HepG2 (cell line): ENCODE data around the gene EGFR. TPM values are rescaled to one million over a fixed set of nuclear protein-coding genes. Genes with fewer than 3 reads are reported as not detected.

Experiments
- ATAC-seq: fragments of 200-7000 bp; cut with Tn5 transposase; 3 replicates; pipeline ENCODE4 v1.9.1; 2020; ENCODE audit warnings: mild to moderate bottlenecking, moderate library complexity
- BruUV-seq: library from RNA; stranded (reverse); fragments of 400-500 nt; replicated peaks from 2 replicates; lab custom pipeline; 2021; lab: Mats Ljungman, UMichigan
- CTCF ChIA-PET: fragments of 300-600 bp; formaldehyde crosslinking; extraction: SDS; loops from one replicate; lab custom pipeline; 2021; ENCODE audit warnings: low total read pairs, inconsistent platforms, low intra/inter-chr PET ratio; lab: Yijun Ruan, JAX
- POLR2A ChIA-PET: fragments of 350-600 bp; sonication (Branson Sonifier 250); formaldehyde crosslinking; loops from one replicate; lab custom pipeline; 2020; ENCODE audit warnings: antibody characterized with exemption, inconsistent platforms; lab: Yijun Ruan, JAX
- DNase-seq: peaks from one replicate; pipeline ENCODE4 v3.0.0-alpha.2; 2015; ENCODE audit warnings: low spot score
- FAIRE-seq: peaks from 3 replicates; lab custom pipeline; 2011; peaks lifted over from hg19 to GRCh38; lab: Jason Lieb, UNC
- H2AFZ ChIP-seq: one replicate; pipeline ENCODE4 v1.6.1; 2011; ENCODE audit warnings: low read length, inconsistent platforms
- H3K27ac ChIP-seq: fragments of 300-600 bp; 3 replicates; pipeline ENCODE4 v1.8.0; 2011; ENCODE audit warnings: mixed run types, mild to moderate bottlenecking, mixed read lengths, low read length, inconsistent platforms; ENCODE audit not compliant: insufficient read depth; ENCODE audit errors: extremely low read length
- H3K27me3 ChIP-seq, 2 experiments: fragments of 200-600 bp in 1 of 2; 2 replicates in 1 of 2; 3 replicates in 1 of 2; pipeline versions ENCODE4 v1.6.0 to v1.8.0; 2011; ENCODE audit warnings: low read length in 2 of 2, mild to moderate bottlenecking in 2 of 2, moderate library complexity in 2 of 2, inconsistent platforms in 1 of 2; ENCODE audit not compliant: insufficient read depth in 2 of 2, control insufficient read depth in 1 of 2
- H3K36me3 ChIP-seq, 2 experiments: fragments of 200-600 bp in 1 of 2; replicated peaks in 1 of 2; 2 replicates in 1 of 2; 3 replicates in 1 of 2; pipeline versions ENCODE4 v1.5.1 to v1.8.0; 2011; ENCODE audit warnings: low read length in 2 of 2, inconsistent platforms in 1 of 2; ENCODE audit not compliant: insufficient read depth in 2 of 2, control insufficient read depth in 1 of 2
- H3K4me1 ChIP-seq: 2 replicates; pipeline ENCODE4 v1.5.1; 2012; ENCODE audit warnings: low read length, inconsistent platforms; ENCODE audit not compliant: insufficient read depth
- H3K4me2 ChIP-seq: 2 replicates; pipeline ENCODE4 v1.6.0; 2011; ENCODE audit warnings: low read depth, low read length, inconsistent platforms
- H3K4me3 ChIP-seq, 3 experiments: fragments of 200-600 bp in 1 of 3; sonication (generic), shearing (Covaris generic) in 1 of 3; replicated peaks in 1 of 3; 2 replicates each; pipeline ENCODE4 v1.5.1; 2011 to 2016; ENCODE audit warnings: low read length in 3 of 3, inconsistent platforms in 2 of 3, low read depth in 2 of 3, mild to moderate bottlenecking in 2 of 3, control low read depth in 1 of 3, mixed read lengths in 1 of 3; ENCODE audit not compliant: insufficient read depth in 1 of 3
- H3K79me2 ChIP-seq: one replicate; pipeline ENCODE4 v1.6.1; 2011; ENCODE audit warnings: low read length, inconsistent platforms; ENCODE audit not compliant: insufficient read depth
- H3K9ac ChIP-seq: 2 replicates; pipeline ENCODE4 v1.6.0; 2011; ENCODE audit warnings: mild to moderate bottlenecking, low read depth, low read length, inconsistent platforms; ENCODE audit not compliant: insufficient read depth
- H3K9me3 ChIP-seq: 2 replicates; pipeline ENCODE4 v1.5.1; 2012; ENCODE audit warnings: mild to moderate bottlenecking, low read length
- H4K20me1 ChIP-seq: 2 replicates; pipeline ENCODE4 v1.6.0; 2011; ENCODE audit warnings: inconsistent platforms, mild to moderate bottlenecking, low read length, moderate library complexity; ENCODE audit not compliant: insufficient read depth
- FOXK1 ChIP-seq: sonication (generic); formaldehyde crosslinking; IDR thresholded peaks from 2 replicates; pipeline ENCODE4 v1.4.0; 2020; ENCODE audit warnings: low read depth, missing genetic modification reagents, borderline replicate concordance
- MYNN ChIP-seq: sonication (generic); formaldehyde crosslinking; IDR thresholded peaks from 2 replicates; pipeline ENCODE4 v1.4.0; 2020; ENCODE audit warnings: mild to moderate bottlenecking, low read depth, missing genetic modification reagents
- NFE2L2 ChIP-seq: fragments of 150-350 bp; IDR thresholded peaks from 2 replicates; pipeline ENCODE4 v1.6.1; 2014; ENCODE audit warnings: low read length
- TOPORS ChIP-seq: sonication (generic); formaldehyde crosslinking; IDR thresholded peaks from 2 replicates; pipeline ENCODE4 v1.8.0; 2023; ENCODE audit warnings: mild to moderate bottlenecking, missing genetic modification reagents
- ZBTB2 ChIP-seq: sonication (generic); formaldehyde crosslinking; IDR thresholded peaks from 2 replicates; pipeline ENCODE4 v1.8.0; 2022; ENCODE audit warnings: low read depth, missing genetic modification reagents
- ZNF670 ChIP-seq: sonication (generic); formaldehyde crosslinking; IDR thresholded peaks from 2 replicates; pipeline ENCODE4 v1.8.0; 2022; ENCODE audit warnings: mild to moderate bottlenecking, missing genetic modification reagents, borderline replicate concordance
- WGBS: methylation state at CpG from one replicate; pipeline ENCODE4 v1.1.6; 2017; ENCODE audit warnings: low lambda C conversion rate; 5-methylcytosine and 5-hydroxymethylcytosine counted together
- in situ Hi-C: cut with HindIII; loops from 2 replicates; pipeline ENCODE4 v1.10.0; 2017; ENCODE audit warnings: low pct_unique_long_range_greater_than_20kb; ENCODE audit not compliant: extremely low pct_ligation_motif_present
- intact Hi-C: fragments of 100-400 bp; cut with micrococcal nuclease; formaldehyde crosslinking; loops from one replicate; pipeline ENCODE4 v1.10.0; 2022; ENCODE audit not compliant: unreplicated experiment
- polyA plus RNA-seq, 8 experiments: library from polyadenylated mRNA; depleted of rRNA in 3 of 8; stranded (reverse) in 7 of 8; unstranded in 1 of 8; fragments of >200 nt; fragmentation: Illumina TruSeq in 4 of 8; extraction: Trizol in 4 of 8; gene quantifications; 2 replicates each; pipeline versions ENCODE4 v1.2.1 to v1.2.3, GENCODE V29; 2011 to 2016; ENCODE audit warnings: low read depth in 4 of 8, missing spikeins in 1 of 8, mixed read lengths in 1 of 8; ENCODE audit not compliant: insufficient read depth in 1 of 8
- total RNA-seq, 5 experiments: library from RNA; depleted of rRNA; stranded (reverse); fragments of >200 nt; fragmentation: Illumina TruSeq; extraction: Trizol; gene quantifications; 2 replicates each; pipeline ENCODE4 v1.2.3, GENCODE V29; 2016; ENCODE audit warnings: low read depth in 1 of 5
- TF ChIP-seq, protein P1 (sequence below): sonication (generic); formaldehyde crosslinking; IDR thresholded peaks from 2 replicates; pipeline ENCODE4 v1.5.0; 2020; ENCODE audit warnings: mild to moderate bottlenecking, missing genetic modification reagents

EGFR gene
- total and polyA plus RNA-seq, 2 of the 13 experiments (the other 11 are each of a cell fraction or from before 2014, with no cell fraction given): 7.0 to 10.0 TPM

DNA sequence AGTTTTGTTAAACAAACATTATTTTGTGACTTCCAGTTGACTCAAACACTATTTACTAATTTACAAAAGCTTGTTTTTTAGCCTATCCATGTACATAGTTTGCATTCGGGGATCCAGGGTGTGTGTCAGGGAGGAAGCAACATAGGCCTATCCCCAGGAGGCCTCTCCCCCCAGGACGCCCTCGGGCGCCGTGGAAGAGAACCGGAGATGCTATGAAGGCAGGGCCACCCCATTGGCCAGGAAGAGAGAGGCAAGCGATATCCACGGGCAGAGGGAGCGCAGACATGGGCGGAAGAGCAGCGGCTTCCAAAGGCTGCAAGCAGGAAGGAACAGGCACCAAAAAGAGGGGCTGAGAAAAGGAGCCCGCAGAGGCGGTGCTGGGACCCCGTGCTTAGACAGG is 38.3 kb upstream of the EGFR start (continued):
- TF ChIP-seq FOXK1 (CRISPR knock-in tag) (no peak), ZNF670 (CRISPR knock-in tag) (no peak), MYNN (no peak), NFE2L2 (no peak), ZBTB2 (CRISPR knock-in tag) (no peak)

- TF ChIP-seq, protein P1, sequence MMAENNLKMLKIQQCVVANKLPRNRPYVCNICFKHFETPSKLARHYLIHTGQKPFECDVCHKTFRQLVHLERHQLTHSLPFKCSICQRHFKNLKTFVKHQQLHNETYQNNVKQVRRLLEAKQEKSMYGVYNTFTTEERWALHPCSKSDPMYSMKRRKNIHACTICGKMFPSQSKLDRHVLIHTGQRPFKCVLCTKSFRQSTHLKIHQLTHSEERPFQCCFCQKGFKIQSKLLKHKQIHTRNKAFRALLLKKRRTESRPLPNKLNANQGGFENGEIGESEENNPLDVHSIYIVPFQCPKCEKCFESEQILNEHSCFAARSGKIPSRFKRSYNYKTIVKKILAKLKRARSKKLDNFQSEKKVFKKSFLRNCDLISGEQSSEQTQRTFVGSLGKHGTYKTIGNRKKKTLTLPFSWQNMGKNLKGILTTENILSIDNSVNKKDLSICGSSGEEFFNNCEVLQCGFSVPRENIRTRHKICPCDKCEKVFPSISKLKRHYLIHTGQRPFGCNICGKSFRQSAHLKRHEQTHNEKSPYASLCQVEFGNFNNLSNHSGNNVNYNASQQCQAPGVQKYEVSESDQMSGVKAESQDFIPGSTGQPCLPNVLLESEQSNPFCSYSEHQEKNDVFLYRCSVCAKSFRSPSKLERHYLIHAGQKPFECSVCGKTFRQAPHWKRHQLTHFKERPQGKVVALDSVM: no peak
- no peak for TF ChIP-seq TOPORS (CRISPR knock-in tag)
- intact Hi-C loops (no loop called here), in situ Hi-C loops (no loop called here)
- Histone ChIP-seq H3K4me3 (no peak overlapping the region), H3K36me3 (no peaks in the 10 kb centered on the region), H3K9me3 (no peaks in the 10 kb centered on the region), H3K79me2 (no peaks in the 10 kb centered on the region), H3K4me1 (peaks cover 9% of the 10 kb centered on the region), H3K4me2 (no peak overlapping the region), H3K9ac (no peak overlapping the region), H4K20me1 (no peaks in the 10 kb centered on the region), H2AFZ (no peak overlapping the region), H3K27me3 (peaks cover 1 to 23% of the 10 kb centered on the region in 2 experiments; a peak in 1 of 5 replicates), H3K27ac (no peak overlapping the region)
- POLR2A ChIA-PET: no interaction called here
- no TSS peak for BruUV-seq
- ATAC-seq (no peak), DNase-seq (no peak), FAIRE-seq (no peak)
- 64% methylated on average over 10 of the region's 11 CpGs for WGBS
- CTCF ChIA-PET: no interaction called here
These were observed 36.9 kb upstream of the EGFR start for GRCh38 chr7:54981913-54982312.
